Measurements from ENCODE around the gene SAC3D1.

The SAC3D1 gene

DNA sequence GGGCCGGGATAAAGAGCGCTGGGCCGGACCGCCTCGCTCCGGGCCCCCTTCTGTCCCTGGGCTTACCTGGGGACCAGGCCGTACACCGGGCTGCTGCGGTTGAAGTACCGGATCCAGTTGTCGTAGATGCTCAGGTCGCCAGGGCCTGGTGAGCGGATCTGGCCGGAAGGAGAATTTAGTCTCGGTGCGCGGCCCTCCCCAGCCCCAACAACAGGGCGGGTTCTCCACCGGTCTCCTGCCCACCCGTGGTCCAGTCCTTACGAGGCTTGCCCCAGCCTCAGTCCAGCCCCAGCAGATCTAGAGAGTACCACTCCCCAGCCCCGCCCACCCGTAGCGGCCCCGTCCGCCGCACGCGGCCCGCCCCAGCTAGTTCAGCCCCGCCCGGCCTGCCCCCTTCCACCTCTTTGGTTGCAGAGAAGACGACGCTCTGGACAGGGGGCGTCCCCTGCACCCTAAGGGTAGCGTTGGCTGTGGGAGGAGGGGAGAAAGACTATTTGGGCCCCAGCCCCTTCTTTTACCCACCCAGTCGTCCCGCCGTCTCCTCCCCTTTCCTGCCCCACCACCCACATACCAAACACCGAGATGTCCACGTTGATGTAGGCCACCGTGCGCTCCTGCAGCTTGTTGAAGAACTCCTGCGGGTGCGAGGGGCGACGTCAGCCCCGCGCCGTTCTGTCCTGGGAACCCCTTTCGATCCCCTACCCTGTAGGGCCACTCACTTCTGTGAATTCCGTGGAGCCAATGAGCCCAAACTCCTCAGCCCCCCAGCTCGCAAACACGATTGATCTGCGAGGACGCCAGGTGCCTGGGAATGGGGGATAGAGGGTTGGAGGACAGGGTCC lies 6.8 kb downstream of the SAC3D1 start:
- Histone ChIP-seq H3K9me3 (ENCODE audit: low read depth, low read length) (no peaks in the 10 kb centered on the region), H3K27ac (no peak overlapping the region), H3K9ac (ENCODE audit: insufficient read length) (no peak overlapping the region), H3K36me3 (ENCODE audit: insufficient read depth, low read length) (peaks cover 13% of the 10 kb centered on the region), H3K4me3 (no peak overlapping the region)
- TF ChIP-seq FOXP2 (optimal IDR thresholded peaks at IDR 0.05; ENCODE audit: control extremely low read depth, extremely low read length, insufficient read depth) (no peak), EZH2 (IDR thresholded peaks at IDR 0.05) (no peak), POLR2AphosphoS5 (IDR thresholded peaks at IDR 0.05; ENCODE audit: borderline replicate concordance, low read depth, low read length) (no peak)
- no peak for DNase-seq (ENCODE audit: low read depth, low spot score)

DNA sequence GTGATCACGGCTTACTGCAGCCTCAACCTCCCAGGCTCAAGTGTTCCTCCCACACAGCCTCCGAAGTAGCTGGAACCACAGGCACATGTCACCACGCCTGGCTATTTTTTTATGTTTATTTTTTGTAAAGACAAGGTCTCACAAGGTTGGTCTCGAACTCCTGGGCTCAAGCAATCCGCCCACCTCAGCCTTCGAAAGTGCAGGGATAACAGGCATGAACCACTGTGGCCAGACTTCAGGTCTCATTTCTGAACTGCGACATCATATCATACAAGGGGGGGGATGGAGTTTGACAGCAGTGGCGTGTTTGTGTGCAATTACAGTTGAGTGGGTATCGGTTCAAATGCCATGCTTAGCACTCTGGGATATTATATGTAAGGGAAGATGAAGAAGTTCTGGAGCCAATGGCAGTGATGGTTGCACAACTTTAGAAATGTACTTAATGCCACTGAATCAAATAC lies 10.4 kb downstream of the SAC3D1 start:
- DNase-seq (ENCODE audit: low read depth, low spot score), result no peak
- Histone ChIP-seq H3K27ac (no peak overlapping the region), H3K9ac (ENCODE audit: insufficient read length) (no peak overlapping the region), H3K9me3 (ENCODE audit: low read depth, low read length) (no peaks in the 10 kb centered on the region), H3K4me3 (no peak overlapping the region), H3K36me3 (ENCODE audit: insufficient read depth, low read length) (no peaks in the 10 kb centered on the region)
- TF ChIP-seq POLR2AphosphoS5 (IDR thresholded peaks at IDR 0.05; ENCODE audit: borderline replicate concordance, low read depth, low read length), result no peak
- TF ChIP-seq FOXP2 (optimal IDR thresholded peaks at IDR 0.05; ENCODE audit: control extremely low read depth, extremely low read length, insufficient read depth), result no peak
- no peak for TF ChIP-seq EZH2 (IDR thresholded peaks at IDR 0.05)

DNA sequence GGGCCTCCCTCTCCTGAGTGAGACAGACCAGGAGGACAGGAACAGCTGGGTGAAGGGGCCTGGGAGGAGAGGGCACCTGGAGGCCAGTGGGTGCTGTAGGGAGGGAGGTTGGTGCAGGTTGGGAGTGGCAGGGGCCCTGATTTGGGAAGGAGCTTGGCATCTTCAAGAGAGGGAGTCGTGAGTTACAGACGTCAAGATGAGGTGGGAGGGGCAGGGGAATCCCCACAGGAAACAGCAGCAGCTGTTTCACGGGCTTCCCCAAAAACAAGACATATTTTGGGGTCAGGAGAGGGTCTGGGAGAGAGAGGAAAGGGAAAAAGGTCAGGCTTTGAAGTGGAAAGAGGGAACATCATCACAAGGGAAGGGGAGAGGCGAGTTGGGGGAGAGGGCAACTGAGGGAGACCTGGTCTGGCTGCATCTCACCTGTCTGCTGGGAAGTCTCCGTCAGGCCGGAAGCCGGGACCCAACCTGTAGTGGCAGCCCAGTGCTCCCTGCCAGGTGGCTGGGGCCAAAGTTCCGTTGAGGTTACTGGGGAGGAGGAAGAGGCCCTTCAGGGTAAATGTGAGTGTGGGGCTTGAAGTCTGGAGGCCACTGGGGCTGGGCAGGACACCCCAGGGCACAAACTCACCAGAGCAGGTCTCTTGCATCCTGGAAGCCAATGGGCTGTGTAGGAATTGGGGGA lies 13.0 kb downstream of the SAC3D1 start:
- Histone ChIP-seq H3K4me3 (no peak overlapping the region), H3K36me3 (ENCODE audit: insufficient read depth, low read length) (no peaks in the 10 kb centered on the region), H3K9ac (ENCODE audit: insufficient read length) (no peak overlapping the region), H3K9me3 (ENCODE audit: low read depth, low read length) (no peaks in the 10 kb centered on the region), H3K27ac (no peak overlapping the region)
- no peak for DNase-seq (ENCODE audit: low read depth, low spot score)
- TF ChIP-seq EZH2 (IDR thresholded peaks at IDR 0.05) (no peak), POLR2AphosphoS5 (IDR thresholded peaks at IDR 0.05; ENCODE audit: borderline replicate concordance, low read depth, low read length) (no peak), FOXP2 (optimal IDR thresholded peaks at IDR 0.05; ENCODE audit: control extremely low read depth, extremely low read length, insufficient read depth) (no peak)

DNA sequence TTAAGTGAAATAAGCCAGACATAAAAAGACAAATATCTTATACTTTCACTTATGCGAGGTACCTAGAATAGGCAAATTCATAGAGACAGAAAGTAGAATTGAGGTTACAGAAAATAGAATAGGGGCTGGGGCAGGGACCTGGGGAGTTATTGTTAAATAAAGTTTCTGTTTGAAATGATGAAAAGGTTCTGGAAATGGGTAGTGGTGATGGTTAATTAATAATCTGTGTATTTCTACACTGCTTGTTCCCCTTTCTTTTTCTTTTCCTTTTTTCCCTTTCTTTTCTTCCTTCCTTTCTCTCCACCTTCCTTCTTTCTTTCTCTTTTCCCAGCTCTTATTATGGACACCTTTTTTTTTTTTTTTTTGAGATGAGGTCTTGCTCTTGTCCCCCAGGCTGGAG lies 14.5 kb downstream of the SAC3D1 start:
- no peak overlapping the region for H3K27ac ChIP-seq
- H3K36me3 ChIP-seq (ENCODE audit: insufficient read depth, low read length), result no peaks in the 10 kb centered on the region
- H3K9ac ChIP-seq (ENCODE audit: insufficient read length), result no peak overlapping the region
- H3K4me3 ChIP-seq, result no peak overlapping the region
- TF ChIP-seq POLR2AphosphoS5 (IDR thresholded peaks at IDR 0.05; ENCODE audit: borderline replicate concordance, low read depth, low read length), result no peak
- TF ChIP-seq FOXP2 (optimal IDR thresholded peaks at IDR 0.05; ENCODE audit: control extremely low read depth, extremely low read length, insufficient read depth), result no peak
- no peak for TF ChIP-seq EZH2 (IDR thresholded peaks at IDR 0.05)
- DNase-seq (ENCODE audit: low read depth, low spot score), result no peak
- no peaks in the 10 kb centered on the region for H3K9me3 ChIP-seq (ENCODE audit: low read depth, low read length)

DNA sequence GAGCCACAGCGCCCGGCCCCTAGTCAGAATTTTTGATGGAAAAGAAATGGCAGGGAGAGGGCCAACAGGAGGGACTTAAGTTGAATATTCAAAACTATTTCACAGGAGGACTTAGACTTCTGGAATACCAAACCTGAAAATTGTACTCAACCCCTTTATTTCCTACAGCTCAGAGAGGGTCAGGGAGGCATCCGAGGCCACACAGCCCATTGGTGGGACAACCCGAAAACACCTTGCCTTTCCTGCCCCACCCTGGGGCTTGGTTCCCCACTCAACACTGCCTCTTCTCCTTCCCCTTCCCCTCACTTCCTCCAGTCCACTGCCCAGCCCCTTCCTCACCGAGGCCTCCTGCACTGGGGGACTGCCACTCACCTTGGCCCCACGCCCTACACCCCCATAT lies 16.0 kb downstream of the SAC3D1 start:
- H3K9me3 ChIP-seq (ENCODE audit: low read depth, low read length), result no peaks in the 10 kb centered on the region
- H3K4me3 ChIP-seq, result no peak overlapping the region
- H3K9ac ChIP-seq (ENCODE audit: insufficient read length), result no peak overlapping the region
- no peak overlapping the region for H3K27ac ChIP-seq
- TF ChIP-seq EZH2 (IDR thresholded peaks at IDR 0.05), result no peak
- TF ChIP-seq POLR2AphosphoS5 (IDR thresholded peaks at IDR 0.05; ENCODE audit: borderline replicate concordance, low read depth, low read length), result no peak
- TF ChIP-seq FOXP2 (optimal IDR thresholded peaks at IDR 0.05; ENCODE audit: control extremely low read depth, extremely low read length, insufficient read depth), result no peak
- no peaks in the 10 kb centered on the region for H3K36me3 ChIP-seq (ENCODE audit: insufficient read depth, low read length)
- DNase-seq (ENCODE audit: low read depth, low spot score), result no peak

DNA sequence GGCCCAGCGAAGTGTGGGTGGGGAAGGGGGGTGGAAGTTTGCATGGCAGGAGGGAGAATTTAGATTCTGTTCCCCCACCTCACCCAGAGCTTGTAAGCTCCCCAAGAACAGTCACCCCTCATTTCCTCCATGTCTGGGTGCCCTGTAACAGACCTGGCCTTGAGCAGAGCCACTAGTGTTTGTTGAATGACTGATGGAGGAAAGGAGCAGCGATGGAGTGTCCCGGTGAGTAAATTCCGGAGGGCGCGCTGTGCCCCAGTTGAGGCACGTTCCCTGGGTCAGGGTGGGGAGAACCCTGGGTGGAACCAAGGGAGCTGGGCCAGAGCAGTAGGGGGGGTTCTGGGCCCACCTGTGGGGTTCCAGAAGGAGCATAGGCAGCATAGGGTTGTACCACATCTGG lies 16.5 kb downstream of the SAC3D1 start:
- TF ChIP-seq POLR2AphosphoS5 (IDR thresholded peaks at IDR 0.05; ENCODE audit: borderline replicate concordance, low read depth, low read length) (no peak), FOXP2 (optimal IDR thresholded peaks at IDR 0.05; ENCODE audit: control extremely low read depth, extremely low read length, insufficient read depth) (no peak), EZH2 (IDR thresholded peaks at IDR 0.05) (no peak)
- Histone ChIP-seq H3K27ac (no peak overlapping the region), H3K9me3 (ENCODE audit: low read depth, low read length) (no peaks in the 10 kb centered on the region), H3K9ac (ENCODE audit: insufficient read length) (no peak overlapping the region), H3K4me3 (no peak overlapping the region), H3K36me3 (ENCODE audit: insufficient read depth, low read length) (no peaks in the 10 kb centered on the region)
- DNase-seq (ENCODE audit: low read depth, low spot score), result no peak

DNA sequence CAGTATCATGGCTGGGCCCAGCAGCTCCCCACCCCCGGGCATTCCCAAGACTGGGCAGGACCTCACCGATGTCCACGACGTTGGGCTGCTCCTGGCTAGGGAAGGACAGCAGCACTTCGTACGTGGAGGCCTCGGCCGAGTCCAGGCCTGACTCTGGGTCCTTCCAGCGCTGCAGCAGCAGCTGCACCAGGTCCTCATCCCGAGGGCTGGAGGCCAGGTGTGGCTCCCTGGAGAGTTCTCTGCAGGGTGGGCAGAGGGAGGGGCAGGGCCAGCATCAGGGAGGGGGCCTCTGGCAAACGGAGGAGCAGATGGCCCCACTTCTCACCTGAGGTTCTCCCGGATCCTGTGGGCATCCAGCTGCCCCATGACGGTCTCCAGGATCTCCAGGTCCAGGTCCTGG lies 17.0 kb downstream of the SAC3D1 start:
- Histone ChIP-seq H3K9ac (ENCODE audit: insufficient read length) (no peak overlapping the region), H3K4me3 (no peak overlapping the region), H3K36me3 (ENCODE audit: insufficient read depth, low read length) (no peaks in the 10 kb centered on the region), H3K27ac (no peak overlapping the region), H3K9me3 (ENCODE audit: low read depth, low read length) (no peaks in the 10 kb centered on the region)
- no peak for DNase-seq (ENCODE audit: low read depth, low spot score)
- no peak for TF ChIP-seq EZH2 (IDR thresholded peaks at IDR 0.05)
- TF ChIP-seq POLR2AphosphoS5 (IDR thresholded peaks at IDR 0.05; ENCODE audit: borderline replicate concordance, low read depth, low read length), result no peak
- no peak for TF ChIP-seq FOXP2 (optimal IDR thresholded peaks at IDR 0.05; ENCODE audit: control extremely low read depth, extremely low read length, insufficient read depth)

DNA sequence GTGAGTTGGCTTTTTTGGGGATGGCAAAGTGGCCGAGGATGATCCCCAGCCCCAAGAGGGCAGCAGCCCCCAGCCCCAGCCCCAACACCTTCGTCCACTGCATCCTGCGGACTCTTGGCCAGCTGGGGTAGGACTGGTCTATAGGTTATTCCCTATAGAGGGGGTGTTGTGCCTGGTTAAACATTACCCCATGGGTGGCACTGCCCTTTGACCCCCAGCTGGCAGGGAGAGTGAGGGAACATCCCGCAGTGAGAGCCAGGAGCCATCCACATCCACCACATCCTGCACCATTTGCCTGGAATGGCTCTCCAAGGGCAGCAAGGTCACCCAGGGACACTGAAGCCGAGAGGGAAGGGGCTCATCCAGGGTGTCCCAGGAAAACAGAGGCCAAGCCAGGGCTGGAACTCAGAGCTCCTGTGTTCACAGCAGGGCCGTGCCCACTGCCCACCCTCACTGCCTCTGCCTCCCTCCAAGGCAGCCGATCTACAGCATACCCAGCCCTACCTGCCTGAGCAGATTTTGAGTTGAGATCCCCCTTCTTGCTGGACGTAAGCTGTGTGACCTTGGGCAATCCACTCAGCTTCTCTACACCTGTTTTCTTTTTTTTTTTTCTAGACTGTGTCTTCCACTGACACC lies 17.5 kb downstream of the SAC3D1 start, which contains the start of gene NAALADL1:
TSS of gene NAALADL1 (minus strand) at position 135 of the 636 bp plus-strand sequence. CDS start at position 103, 32 bp downstream.
- Histone ChIP-seq H3K36me3 (ENCODE audit: insufficient read depth, low read length) (no peaks in the 10 kb centered on the region), H3K27ac (no peak within 1 kb of the TSS), H3K9me3 (ENCODE audit: low read depth, low read length) (no peaks in the 10 kb centered on the region), H3K4me3 (no peak within 1 kb of the TSS), H3K9ac (ENCODE audit: insufficient read length) (no peak within 1 kb of the TSS)
- TF ChIP-seq FOXP2 (optimal IDR thresholded peaks at IDR 0.05; ENCODE audit: control extremely low read depth, extremely low read length, insufficient read depth), result no peak
- no peak for TF ChIP-seq EZH2 (IDR thresholded peaks at IDR 0.05)
- no peak for TF ChIP-seq POLR2AphosphoS5 (IDR thresholded peaks at IDR 0.05; ENCODE audit: borderline replicate concordance, low read depth, low read length)
- DNase-seq (ENCODE audit: low read depth, low spot score), result no peak
